Liver (tissue), 9 donors: ENCODE measurements around the gene HACD1. TPM values are rescaled to one million over a fixed set of nuclear protein-coding genes. Genes with fewer than 3 reads are reported as not detected.

Experiments
- DNase-seq: peaks from one replicate; pipeline ENCODE4 v3.0.0-alpha.2; 2017; ENCODE audit warnings: low spot score
- H3K27ac ChIP-seq, 2 donors: one replicate each; pipeline ENCODE4 v1.7.0; 2013; ENCODE audit warnings: inconsistent platforms in 2 of 2, low read length in 2 of 2, control low read depth in 1 of 2, low read depth in 1 of 2, mild to moderate bottlenecking in 1 of 2
- H3K27me3 ChIP-seq, 4 donors: one replicate each; pipeline versions ENCODE4 v1.6.1 to v1.7.0; 2013; ENCODE audit warnings: low read length in 3 of 4, inconsistent platforms in 1 of 4, mild to moderate bottlenecking in 1 of 4, moderate library complexity in 1 of 4; ENCODE audit not compliant: control insufficient read depth in 4 of 4, insufficient read depth in 4 of 4
- H3K36me3 ChIP-seq, 4 donors: one replicate each; pipeline versions ENCODE4 v1.6.1 to v1.7.0; 2013; ENCODE audit warnings: low read length in 3 of 4, mild to moderate bottlenecking in 3 of 4, low read depth in 1 of 4, moderate library complexity in 1 of 4; ENCODE audit not compliant: control insufficient read depth in 4 of 4, insufficient read depth in 3 of 4
- H3K4me1 ChIP-seq, 4 donors: one replicate each; pipeline versions ENCODE4 v1.6.1 to v1.7.0; 2013; ENCODE audit warnings: low read length in 3 of 4, mild to moderate bottlenecking in 3 of 4, moderate library complexity in 1 of 4; ENCODE audit not compliant: control insufficient read depth in 4 of 4, insufficient read depth in 4 of 4
- H3K4me3 ChIP-seq, 3 donors: one replicate each; pipeline versions ENCODE4 v1.6.1 to v1.7.0; 2013; ENCODE audit warnings: low read length in 3 of 3, control low read depth in 1 of 3, low read depth in 1 of 3, mild to moderate bottlenecking in 1 of 3
- H3K9ac ChIP-seq, 2 donors: one replicate each; pipeline ENCODE4 v1.7.0; 2013; ENCODE audit warnings: low read length in 2 of 2, mild to moderate bottlenecking in 2 of 2, moderate library complexity in 2 of 2, control low read depth in 1 of 2, low read depth in 1 of 2
- H3K9me3 ChIP-seq, 4 donors: one replicate each; pipeline versions ENCODE4 v1.6.1 to v1.7.0; 2013; ENCODE audit warnings: low read length in 3 of 4; ENCODE audit not compliant: control insufficient read depth in 4 of 4
- EGR1 ChIP-seq, 2 donors: IDR thresholded peaks; 2 replicates each; pipeline ENCODE4 v1.6.1; 2016 to 2018; ENCODE audit warnings: antibody characterized with exemption in 2 of 2, low read depth in 2 of 2
- FOXA1 ChIP-seq: IDR thresholded peaks from 2 replicates; pipeline ENCODE4 v1.6.1; 2016; ENCODE audit warnings: antibody characterized with exemption
- FOXA2 ChIP-seq: IDR thresholded peaks from 2 replicates; pipeline ENCODE4 v1.6.1; 2016; ENCODE audit warnings: antibody characterized with exemption
- GABPA ChIP-seq, 2 donors: IDR thresholded peaks in 1 of 2; conservative IDR thresholded peaks in 1 of 2; 2 replicates each; pipeline ENCODE4 v1.6.1; 2016; ENCODE audit warnings: antibody characterized with exemption in 2 of 2, mild to moderate bottlenecking in 1 of 2, moderate library complexity in 1 of 2
- HNF4A ChIP-seq, 2 donors: conservative IDR thresholded peaks; 2 replicates each; pipeline ENCODE4 v1.6.1; 2016; ENCODE audit warnings: antibody characterized with exemption in 2 of 2, mild to moderate bottlenecking in 2 of 2
- HNF4G ChIP-seq: IDR thresholded peaks from 2 replicates; pipeline ENCODE4 v1.6.1; 2016; ENCODE audit warnings: antibody characterized with exemption
- JUND ChIP-seq, 2 donors: IDR thresholded peaks; 2 replicates each; pipeline ENCODE4 v1.6.1; 2016; ENCODE audit warnings: antibody characterized with exemption in 2 of 2
- MAX ChIP-seq: IDR thresholded peaks from 2 replicates; pipeline ENCODE4 v1.6.1; 2016; ENCODE audit warnings: antibody characterized with exemption
- NR2F2 ChIP-seq: IDR thresholded peaks from 2 replicates; pipeline ENCODE4 v1.6.1; 2016; ENCODE audit warnings: antibody characterized with exemption
- REST ChIP-seq: IDR thresholded peaks from 2 replicates; pipeline ENCODE4 v1.6.1; 2016; ENCODE audit warnings: antibody characterized with exemption, mild to moderate bottlenecking
- RXRA ChIP-seq, 2 donors: IDR thresholded peaks; 2 replicates each; pipeline ENCODE4 v1.6.1; 2017 to 2018; ENCODE audit warnings: antibody characterized with exemption in 2 of 2, mild to moderate bottlenecking in 1 of 2
- SP1 ChIP-seq: IDR thresholded peaks from 2 replicates; pipeline ENCODE4 v1.6.1; 2018; ENCODE audit warnings: antibody characterized with exemption, mild to moderate bottlenecking
- TAF1 ChIP-seq: conservative IDR thresholded peaks from 2 replicates; pipeline ENCODE4 v1.6.1; 2016; ENCODE audit warnings: antibody characterized with exemption, mild to moderate bottlenecking
- YY1 ChIP-seq: IDR thresholded peaks from 2 replicates; pipeline ENCODE4 v1.6.1; 2016; ENCODE audit warnings: antibody characterized with exemption, mild to moderate bottlenecking
- WGBS: extraction: QIAGEN DNeasy Blood & Tissue Kit; methylation state at CpG from one replicate; pipeline ENCODE4 v1.1.7; 2013; 5-methylcytosine and 5-hydroxymethylcytosine counted together
- polyA plus RNA-seq, 2 donors: library from polyadenylated mRNA; stranded (reverse) in 1 of 2; unstranded in 1 of 2; fragments of 200-250 nt in 1 of 2; fragments of >200 nt in 1 of 2; fragmentation: Nextera tagmentation in 1 of 2; extraction: Ambion mirVana in 1 of 2; gene quantifications; one replicate each; pipeline versions ENCODE4 v1.2.1 to v1.2.3, GENCODE V29; 2013 to 2015
- total RNA-seq, 2 donors: library from RNA; depleted of rRNA; stranded (reverse); fragments of >200 nt; gene quantifications; one replicate each; pipeline ENCODE4 v1.2.3, GENCODE V29; 2014
- TF ChIP-seq, protein P1 (sequence below): IDR thresholded peaks from 2 replicates; pipeline ENCODE4 v1.6.1; 2016; ENCODE audit warnings: antibody characterized with exemption
- TF ChIP-seq, protein P2 (sequence below): IDR thresholded peaks from 2 replicates; pipeline ENCODE4 v1.6.1; 2016; ENCODE audit warnings: antibody characterized with exemption
- TF ChIP-seq, protein P3 (sequence below): fragments of 150-350 bp; IDR thresholded peaks from 2 replicates; pipeline ENCODE4 v1.5.1; 2017; ENCODE audit warnings: improper control_type of control experiment, low read depth, low read length; ENCODE audit not compliant: missing input control
- donor health status: healthy.
- donor health status: healthy.
- donor health status: healthy.
- donor health status: healthy.
- donor health status: healthy.

Gene HACD1
- total and polyA plus RNA-seq, 4 donors: 1.0 to 7.8 (median 1.7) TPM

DNA sequence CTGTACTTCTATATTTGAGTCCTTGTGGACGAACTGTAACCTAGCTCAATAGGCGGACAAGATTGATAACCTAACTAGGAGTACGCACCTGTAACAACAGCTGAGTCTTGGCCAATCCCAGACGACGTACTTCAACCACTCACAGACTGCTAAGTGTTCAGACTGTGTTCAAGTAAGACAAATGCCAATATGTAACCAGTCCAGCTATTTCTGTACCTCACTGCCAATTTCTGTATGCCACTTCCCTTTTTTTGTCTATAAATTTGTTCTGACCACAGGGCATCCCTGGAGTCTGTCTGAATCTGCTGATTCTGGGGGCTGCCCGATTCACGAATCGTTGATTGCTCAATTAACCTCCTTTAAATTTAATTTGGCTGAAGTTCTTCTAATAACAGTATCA, 32.2 kb downstream of the HACD1 start:
- no peaks in the 10 kb centered on the region for H3K27me3 ChIP-seq
- H3K9me3 ChIP-seq: no peaks in the 10 kb centered on the region
- no peak overlapping the region for H3K4me3 ChIP-seq
- no peak for DNase-seq
- no peak overlapping the region for H3K9ac ChIP-seq
- H3K27ac ChIP-seq: no peak overlapping the region
- H3K4me1 ChIP-seq: no peaks in the 10 kb centered on the region
- H3K36me3 ChIP-seq: no peaks in the 10 kb centered on the region
- TF ChIP-seq, protein P1, sequence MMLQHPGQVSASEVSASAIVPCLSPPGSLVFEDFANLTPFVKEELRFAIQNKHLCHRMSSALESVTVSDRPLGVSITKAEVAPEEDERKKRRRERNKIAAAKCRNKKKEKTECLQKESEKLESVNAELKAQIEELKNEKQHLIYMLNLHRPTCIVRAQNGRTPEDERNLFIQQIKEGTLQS: no peak
- TF ChIP-seq SP1 (no peak), GABPA (IDR thresholded peaks at IDR 0.05 in 1 of 2, conservative IDR thresholded peaks at IDR 0.05 in 1 of 2) (no peak), FOXA1 (no peak), YY1 (no peak), REST (no peak), EGR1 (IDR thresholded peaks at IDR 0.05; ENCODE audit: low read depth in 2 of 2) (no peak), RXRA (IDR thresholded peaks at IDR 0.05) (no peak), HNF4A (conservative IDR thresholded peaks at IDR 0.05) (no peak), TAF1 (no peak), HNF4G (no peak), JUND (IDR thresholded peaks at IDR 0.05) (no peak), FOXA2 (no peak), NR2F2 (no peak), MAX (no peak)
- TF ChIP-seq, protein P2, sequence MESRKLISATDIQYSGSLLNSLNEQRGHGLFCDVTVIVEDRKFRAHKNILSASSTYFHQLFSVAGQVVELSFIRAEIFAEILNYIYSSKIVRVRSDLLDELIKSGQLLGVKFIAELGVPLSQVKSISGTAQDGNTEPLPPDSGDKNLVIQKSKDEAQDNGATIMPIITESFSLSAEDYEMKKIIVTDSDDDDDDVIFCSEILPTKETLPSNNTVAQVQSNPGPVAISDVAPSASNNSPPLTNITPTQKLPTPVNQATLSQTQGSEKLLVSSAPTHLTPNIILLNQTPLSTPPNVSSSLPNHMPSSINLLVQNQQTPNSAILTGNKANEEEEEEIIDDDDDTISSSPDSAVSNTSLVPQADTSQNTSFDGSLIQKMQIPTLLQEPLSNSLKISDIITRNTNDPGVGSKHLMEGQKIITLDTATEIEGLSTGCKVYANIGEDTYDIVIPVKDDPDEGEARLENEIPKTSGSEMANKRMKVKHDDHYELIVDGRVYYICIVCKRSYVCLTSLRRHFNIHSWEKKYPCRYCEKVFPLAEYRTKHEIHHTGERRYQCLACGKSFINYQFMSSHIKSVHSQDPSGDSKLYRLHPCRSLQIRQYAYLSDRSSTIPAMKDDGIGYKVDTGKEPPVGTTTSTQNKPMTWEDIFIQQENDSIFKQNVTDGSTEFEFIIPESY: no peak
- WGBS: 79% methylated on average over 8 of the region's 8 CpGs

DNA sequence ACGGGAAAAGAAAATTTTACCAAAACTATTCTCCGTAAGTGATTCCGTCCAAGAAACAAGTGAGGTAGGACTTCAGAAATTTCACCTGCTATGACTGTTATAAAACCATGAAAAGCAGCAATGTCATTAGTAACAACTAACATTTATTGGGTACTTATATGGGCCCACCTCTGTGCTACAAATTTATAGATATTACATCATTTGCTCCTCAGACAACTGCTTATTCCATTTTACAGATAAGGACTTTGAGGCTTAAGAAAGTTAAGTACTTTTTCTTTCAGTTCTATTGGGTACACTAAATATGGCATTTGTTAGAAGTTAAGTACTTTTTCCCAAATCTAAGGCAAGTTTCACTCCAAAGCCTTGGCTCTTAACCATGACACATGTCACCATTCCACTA, 36.3 kb downstream of the HACD1 start:
- no peak overlapping the region for H3K27ac ChIP-seq
- TF ChIP-seq SP1 (no peak), FOXA1 (no peak), NR2F2 (no peak), REST (no peak), RXRA (IDR thresholded peaks at IDR 0.05) (no peak), HNF4A (conservative IDR thresholded peaks at IDR 0.05) (no peak), TAF1 (no peak), YY1 (no peak), MAX (no peak), FOXA2 (no peak)
- TF ChIP-seq, protein P3, sequence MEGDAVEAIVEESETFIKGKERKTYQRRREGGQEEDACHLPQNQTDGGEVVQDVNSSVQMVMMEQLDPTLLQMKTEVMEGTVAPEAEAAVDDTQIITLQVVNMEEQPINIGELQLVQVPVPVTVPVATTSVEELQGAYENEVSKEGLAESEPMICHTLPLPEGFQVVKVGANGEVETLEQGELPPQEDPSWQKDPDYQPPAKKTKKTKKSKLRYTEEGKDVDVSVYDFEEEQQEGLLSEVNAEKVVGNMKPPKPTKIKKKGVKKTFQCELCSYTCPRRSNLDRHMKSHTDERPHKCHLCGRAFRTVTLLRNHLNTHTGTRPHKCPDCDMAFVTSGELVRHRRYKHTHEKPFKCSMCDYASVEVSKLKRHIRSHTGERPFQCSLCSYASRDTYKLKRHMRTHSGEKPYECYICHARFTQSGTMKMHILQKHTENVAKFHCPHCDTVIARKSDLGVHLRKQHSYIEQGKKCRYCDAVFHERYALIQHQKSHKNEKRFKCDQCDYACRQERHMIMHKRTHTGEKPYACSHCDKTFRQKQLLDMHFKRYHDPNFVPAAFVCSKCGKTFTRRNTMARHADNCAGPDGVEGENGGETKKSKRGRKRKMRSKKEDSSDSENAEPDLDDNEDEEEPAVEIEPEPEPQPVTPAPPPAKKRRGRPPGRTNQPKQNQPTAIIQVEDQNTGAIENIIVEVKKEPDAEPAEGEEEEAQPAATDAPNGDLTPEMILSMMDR: no peak
- TF ChIP-seq, protein P2: no peak
- TF ChIP-seq, protein P1: no peak

More for the DNA sequence above, 36.3 kb downstream of the HACD1 start:
- 84% methylated on average over 3 of the region's 3 CpGs for WGBS
- H3K9ac ChIP-seq: no peak overlapping the region
- H3K9me3 ChIP-seq: no peaks in the 10 kb centered on the region
- no peak for DNase-seq
- no peak overlapping the region for H3K4me3 ChIP-seq
- H3K36me3 ChIP-seq: no peaks in the 10 kb centered on the region
- H3K4me1 ChIP-seq: no peaks in the 10 kb centered on the region
- H3K27me3 ChIP-seq: no peaks in the 10 kb centered on the region
